Neural progenitor cell (in vitro differentiated cells): ENCODE data around the gene SPRYD7. TPM values are rescaled to one million over a fixed set of nuclear protein-coding genes. Genes with fewer than 3 reads are reported as not detected.

Experiments used
- DNase-seq: peaks from one replicate; pipeline ENCODE4 v3.0.0-alpha.2; 2016; ENCODE audit warnings: low spot score
- H2AFZ ChIP-seq: fragments of 200-600 bp; sonication (generic); replicated peaks from 2 replicates; pipeline ENCODE4 v1.6.1; 2016; ENCODE audit warnings: antibody characterized with exemption
- H3F3A ChIP-seq: fragments of 200-600 bp; sonication (generic); 2 replicates; pipeline ENCODE4 v1.6.1; 2016; ENCODE audit warnings: antibody characterized with exemption, low read depth
- H3K27ac ChIP-seq: fragments of 200-600 bp; sonication (generic); 2 replicates; pipeline ENCODE4 v1.5.1; 2016; ENCODE audit warnings: mild to moderate bottlenecking
- H3K27me3 ChIP-seq: fragments of 200-600 bp; sonication (generic); 2 replicates; pipeline ENCODE4 v1.6.1; 2016; ENCODE audit warnings: mild to moderate bottlenecking, moderate library complexity
- H3K36me3 ChIP-seq: fragments of 200-600 bp; sonication (generic); 2 replicates; pipeline ENCODE4 v1.5.1; 2016
- H3K4me1 ChIP-seq: fragments of 200-600 bp; sonication (generic); 2 replicates; pipeline ENCODE4 v1.6.1; 2016; ENCODE audit warnings: mixed run types
- H3K4me2 ChIP-seq: fragments of 200-600 bp; sonication (generic); 2 replicates; pipeline ENCODE4 v1.6.1; 2016
- H3K4me3 ChIP-seq: fragments of 200-600 bp; sonication (generic); 2 replicates; pipeline ENCODE4 v1.5.1; 2016
- H3K79me2 ChIP-seq: fragments of 200-600 bp; sonication (generic); 2 replicates; pipeline ENCODE4 v1.6.1; 2016; ENCODE audit warnings: low read depth
- H3K9ac ChIP-seq: fragments of 200-600 bp; sonication (generic); 2 replicates; pipeline ENCODE4 v1.6.1; 2016
- H3K9me3 ChIP-seq: fragments of 200-600 bp; sonication (generic); 2 replicates; pipeline ENCODE4 v1.5.1; 2016; ENCODE audit warnings: low read depth
- H4K20me1 ChIP-seq: fragments of 200-600 bp; sonication (generic); 2 replicates; pipeline ENCODE4 v1.6.1; 2016; ENCODE audit warnings: low read depth
- H3K27ac Mint-ChIP-seq: 3 replicates; pipeline ENCODE4 v1.8.0; 2021; ENCODE audit warnings: mixed read lengths
- H3K27me3 Mint-ChIP-seq: 2 replicates; pipeline ENCODE4 v1.8.0; 2022; ENCODE audit warnings: low read depth, mild to moderate bottlenecking, inconsistent platforms, moderate library complexity, mixed read lengths; ENCODE audit not compliant: insufficient read depth
- H3K36me3 Mint-ChIP-seq: 3 replicates; pipeline ENCODE4 v1.8.0; 2021; ENCODE audit warnings: mixed read lengths
- H3K4me1 Mint-ChIP-seq: 3 replicates; pipeline ENCODE4 v1.8.0; 2021; ENCODE audit warnings: mixed read lengths
- H3K4me3 Mint-ChIP-seq: 3 replicates; pipeline ENCODE4 v1.8.0; 2021; ENCODE audit warnings: mild to moderate bottlenecking, moderate library complexity, mixed read lengths
- H3K9me3 Mint-ChIP-seq: 3 replicates; pipeline ENCODE4 v1.8.0; 2020; ENCODE audit warnings: mixed read lengths
- CTCF ChIP-seq: fragments of 200-600 bp; sonication (generic); IDR thresholded peaks from 2 replicates; pipeline ENCODE4 v1.5.1; 2017; ENCODE audit warnings: antibody characterized with exemption, mild to moderate bottlenecking
- EZH2 ChIP-seq: fragments of 200-600 bp; sonication (generic); IDR thresholded peaks from 2 replicates; pipeline ENCODE4 v1.6.1; 2017; ENCODE audit warnings: antibody characterized with exemption, mild to moderate bottlenecking, moderate library complexity
- EZH2phosphoT487 ChIP-seq: fragments of 200-600 bp; sonication (generic); IDR thresholded peaks from 2 replicates; pipeline ENCODE4 v1.6.1; 2017; ENCODE audit warnings: antibody characterized with exemption
- total RNA-seq: library from RNA; depleted of rRNA; stranded (reverse); fragments of >200 nt; gene quantifications from 2 replicates; pipeline ENCODE4 v1.2.3, GENCODE V29; 2015; ENCODE audit warnings: low replicate concordance

The SPRYD7 gene
- total RNA-seq, 1 donor from 2014 or later = 5.6 TPM

GRCh38 chr13:49914947-49915346 lies 21.2 kb downstream of the SPRYD7 start:
- Mint-ChIP-seq H3K4me3 (no peak overlapping the region), H3K27me3 (peaks cover 5% of the 10 kb centered on the region), H3K36me3 (peaks cover 13% of the 10 kb centered on the region), H3K9me3 (no peaks in the 10 kb centered on the region), H3K27ac (no peak overlapping the region), H3K4me1 (no peaks in the 10 kb centered on the region)
- Histone ChIP-seq H3K36me3 (no peaks in the 10 kb centered on the region), H3K4me1 (no peaks in the 10 kb centered on the region), H3K4me2 (no peak overlapping the region), H4K20me1 (no peaks in the 10 kb centered on the region), H3K27ac (no peak overlapping the region), H3F3A (no peaks in the 10 kb centered on the region), H2AFZ (no peak overlapping the region), H3K4me3 (no peak overlapping the region), H3K9me3 (no peaks in the 10 kb centered on the region), H3K9ac (no peak overlapping the region), H3K27me3 (no peaks in the 10 kb centered on the region), H3K79me2 (no peaks in the 10 kb centered on the region)
- no peak for TF ChIP-seq CTCF
- no peak for TF ChIP-seq EZH2phosphoT487
- no peak for TF ChIP-seq EZH2
- DNase-seq = no peak

GRCh38 chr13:49908637-49909036 lies 27.5 kb downstream of the SPRYD7 start:
- no peaks in the 10 kb centered on the region for H3K27me3 ChIP-seq
- H3K27me3 Mint-ChIP-seq = peaks cover 4% of the 10 kb centered on the region
- H3K4me2 ChIP-seq = no peak overlapping the region
- H3K4me1 ChIP-seq = no peaks in the 10 kb centered on the region
- H2AFZ ChIP-seq = no peak overlapping the region
- H3K4me3 Mint-ChIP-seq = no peak overlapping the region
- TF ChIP-seq CTCF = peak; percentile 48
- TF ChIP-seq EZH2phosphoT487 = no peak
- no peaks in the 10 kb centered on the region for H3K4me1 Mint-ChIP-seq
- H3K4me3 ChIP-seq = no peak overlapping the region
- H3K36me3 Mint-ChIP-seq = peaks cover 5% of the 10 kb centered on the region
- H3K9me3 ChIP-seq = no peaks in the 10 kb centered on the region
- DNase-seq = peak; percentile 26
- no peaks in the 10 kb centered on the region for H3K9me3 Mint-ChIP-seq
- H3F3A ChIP-seq = no peaks in the 10 kb centered on the region
- H4K20me1 ChIP-seq = no peaks in the 10 kb centered on the region
- no peaks in the 10 kb centered on the region for H3K79me2 ChIP-seq
- H3K36me3 ChIP-seq = no peaks in the 10 kb centered on the region
- H3K9ac ChIP-seq = no peak overlapping the region
- no peak overlapping the region for H3K27ac ChIP-seq
- H3K27ac Mint-ChIP-seq = no peak overlapping the region

DNA sequence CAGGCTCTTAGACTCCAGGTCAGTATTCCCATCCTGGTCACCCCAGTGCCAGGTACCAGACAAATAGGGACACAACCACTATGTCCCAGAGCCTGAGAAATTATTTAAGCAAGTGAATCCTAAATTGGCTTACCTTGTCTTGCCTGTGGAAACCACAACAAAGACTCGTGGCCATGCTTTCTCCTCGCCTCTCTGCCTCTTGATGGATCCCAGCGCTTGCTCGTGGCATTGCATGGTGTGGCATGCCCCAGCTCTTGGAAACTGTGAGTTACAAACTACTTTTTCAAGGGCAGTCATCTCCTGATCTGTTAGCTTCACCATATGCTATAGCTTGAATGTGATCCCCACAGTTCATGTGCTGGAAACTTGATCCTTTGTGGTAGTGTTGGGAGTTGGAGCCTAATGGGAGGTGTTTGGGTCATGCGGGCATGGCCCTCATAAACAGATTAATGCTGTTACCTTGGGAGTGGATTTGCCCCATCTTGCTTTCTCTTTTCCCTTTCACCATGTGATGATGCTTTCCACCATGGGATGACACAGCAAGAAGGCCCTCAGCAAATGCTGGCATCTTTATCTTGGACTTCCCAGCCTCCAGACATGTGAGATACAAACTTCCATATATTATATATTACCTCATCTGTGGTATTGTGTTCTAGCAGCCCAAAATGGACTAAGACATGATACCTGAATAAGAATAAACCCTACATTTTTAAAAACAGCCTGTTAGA lies 31.2 kb downstream of the SPRYD7 start:
- Histone ChIP-seq H3F3A (no peaks in the 10 kb centered on the region), H3K27me3 (no peaks in the 10 kb centered on the region), H3K36me3 (no peaks in the 10 kb centered on the region), H2AFZ (no peak overlapping the region), H3K9me3 (no peaks in the 10 kb centered on the region), H3K4me3 (no peak overlapping the region), H4K20me1 (no peaks in the 10 kb centered on the region), H3K79me2 (no peaks in the 10 kb centered on the region), H3K27ac (no peak overlapping the region), H3K9ac (no peak overlapping the region), H3K4me1 (no peaks in the 10 kb centered on the region), H3K4me2 (no peak overlapping the region)
- no peak for DNase-seq
- no peaks in the 10 kb centered on the region for H3K9me3 Mint-ChIP-seq
- H3K4me1 Mint-ChIP-seq = no peaks in the 10 kb centered on the region
- no peak overlapping the region for H3K27ac Mint-ChIP-seq
- H3K27me3 Mint-ChIP-seq = no peaks in the 10 kb centered on the region
- H3K4me3 Mint-ChIP-seq = no peak overlapping the region
- no peaks in the 10 kb centered on the region for H3K36me3 Mint-ChIP-seq
- no peak for TF ChIP-seq EZH2
- no peak for TF ChIP-seq CTCF
- no peak for TF ChIP-seq EZH2phosphoT487
